ENCODE measurements around the gene FAM168A. TPM values are rescaled to one million over a fixed set of nuclear protein-coding genes. Genes with fewer than 3 reads are reported as not detected.

FAM168A gene
- total RNA-seq, 3 donors from 2014 or later (not counting 1 experiment from before 2014, with no cell fraction given), result 27.4 to 39.8 (median 30.4) TPM

DNA sequence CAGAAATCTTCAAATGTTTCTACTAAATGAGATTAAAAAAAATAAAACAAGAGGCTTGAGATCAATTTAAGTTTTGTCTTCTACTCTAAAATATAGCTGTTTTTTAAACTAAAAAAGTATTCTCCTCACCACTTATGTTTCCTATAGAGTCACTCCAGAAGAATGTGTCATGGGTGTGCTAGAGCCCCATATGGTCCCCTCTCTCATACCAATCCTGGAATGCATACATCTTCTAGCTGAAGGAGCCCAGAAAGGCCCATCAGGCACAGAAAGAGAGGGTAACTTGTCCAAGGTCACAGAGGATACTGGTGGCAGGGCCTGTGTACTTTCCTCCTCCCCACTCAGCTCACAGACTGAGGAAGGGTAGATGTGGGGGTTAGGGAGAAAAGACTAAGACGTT, 187.3 kb downstream of the FAM168A start:
- H3K4me3 Mint-ChIP-seq, result no peak overlapping the region
- no peaks in the 10 kb centered on the region for H3K9me3 Mint-ChIP-seq
- DNase-seq (no peak), ATAC-seq (no peak)
- intact Hi-C loops (cut with micrococcal nuclease), result no loop called here
- H3K9me3 ChIP-seq (ENCODE audit: control insufficient read depth, insufficient read depth, low read length), result no peaks in the 10 kb centered on the region
- no peaks in the 10 kb centered on the region for H3K27me3 Mint-ChIP-seq (ENCODE audit: low read depth in 2 of 2)
- H3K4me3 ChIP-seq (ENCODE audit: low read length), result no peak overlapping the region
- TF ChIP-seq, protein P1, sequence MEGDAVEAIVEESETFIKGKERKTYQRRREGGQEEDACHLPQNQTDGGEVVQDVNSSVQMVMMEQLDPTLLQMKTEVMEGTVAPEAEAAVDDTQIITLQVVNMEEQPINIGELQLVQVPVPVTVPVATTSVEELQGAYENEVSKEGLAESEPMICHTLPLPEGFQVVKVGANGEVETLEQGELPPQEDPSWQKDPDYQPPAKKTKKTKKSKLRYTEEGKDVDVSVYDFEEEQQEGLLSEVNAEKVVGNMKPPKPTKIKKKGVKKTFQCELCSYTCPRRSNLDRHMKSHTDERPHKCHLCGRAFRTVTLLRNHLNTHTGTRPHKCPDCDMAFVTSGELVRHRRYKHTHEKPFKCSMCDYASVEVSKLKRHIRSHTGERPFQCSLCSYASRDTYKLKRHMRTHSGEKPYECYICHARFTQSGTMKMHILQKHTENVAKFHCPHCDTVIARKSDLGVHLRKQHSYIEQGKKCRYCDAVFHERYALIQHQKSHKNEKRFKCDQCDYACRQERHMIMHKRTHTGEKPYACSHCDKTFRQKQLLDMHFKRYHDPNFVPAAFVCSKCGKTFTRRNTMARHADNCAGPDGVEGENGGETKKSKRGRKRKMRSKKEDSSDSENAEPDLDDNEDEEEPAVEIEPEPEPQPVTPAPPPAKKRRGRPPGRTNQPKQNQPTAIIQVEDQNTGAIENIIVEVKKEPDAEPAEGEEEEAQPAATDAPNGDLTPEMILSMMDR (IDR thresholded peaks at IDR 0.05), result no peak
- peaks cover 13 to 22% of the 10 kb centered on the region in 2 donors for H3K4me1 Mint-ChIP-seq
- H3K4me1 ChIP-seq (ENCODE audit: control insufficient read depth, insufficient read depth, low read length), result no peaks in the 10 kb centered on the region
- H3K27ac Mint-ChIP-seq, result no peak overlapping the region
- 60% methylated on average over 1 of the region's 1 CpG for WGBS (ENCODE audit: insufficient coverage)
- H3K27ac ChIP-seq (ENCODE audit: low read length), result no peak overlapping the region
- H3K36me3 Mint-ChIP-seq, result no peaks in the 10 kb centered on the region
- peaks cover 25% of the 10 kb centered on the region for H3K36me3 ChIP-seq (ENCODE audit: control insufficient read depth, insufficient read depth, low read length)
- no peaks in the 10 kb centered on the region for H3K27me3 ChIP-seq (ENCODE audit: control insufficient read depth, insufficient read depth, low read length)

DNA sequence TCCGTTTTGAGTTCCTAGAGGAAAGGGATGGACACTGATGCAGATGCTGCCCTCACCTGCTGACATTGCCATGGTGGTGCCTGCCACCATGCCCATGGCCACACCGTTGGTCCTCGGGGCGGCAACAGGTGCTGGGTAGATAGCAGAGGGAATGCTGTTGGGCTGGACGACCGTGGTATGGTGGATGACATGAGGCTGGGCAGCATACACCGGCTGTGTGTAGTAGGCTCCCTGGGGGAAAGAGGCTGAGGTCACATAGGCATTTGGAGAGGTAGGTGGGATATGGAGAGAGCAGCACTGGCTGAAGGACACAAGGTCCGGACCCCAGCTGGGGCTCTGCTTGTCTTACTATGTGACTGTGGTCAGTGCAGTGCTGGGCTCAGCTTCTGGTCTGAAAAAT, 188.5 kb downstream of the FAM168A start:
- no peak for ATAC-seq
- intact Hi-C loops (cut with micrococcal nuclease), result no loop called here

DNA sequence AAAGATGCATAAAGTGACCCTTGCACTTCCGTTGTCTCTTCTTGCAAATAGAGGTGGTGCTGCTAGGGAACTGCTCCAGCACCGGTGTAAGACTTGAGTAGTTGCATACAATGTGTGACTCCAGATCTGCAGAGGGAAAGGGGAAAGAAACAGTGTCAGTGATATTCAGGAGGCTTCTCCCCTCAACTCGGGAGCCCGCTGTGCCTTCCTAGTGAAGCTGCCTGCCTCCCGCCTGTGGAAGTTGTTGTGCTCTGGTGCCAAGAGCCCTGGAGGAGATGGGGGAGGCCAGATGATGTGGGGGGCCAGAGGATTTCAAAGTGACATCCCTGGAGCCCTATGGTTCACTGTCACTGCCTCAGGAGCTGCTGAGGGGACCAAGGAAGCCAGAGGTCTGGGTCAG, 191.3 kb downstream of the FAM168A start:
- DNase-seq (no peak), ATAC-seq (no peak)
- Mint-ChIP-seq H3K27me3 (ENCODE audit: low read depth in 2 of 2) (no peaks in the 10 kb centered on the region), H3K4me1 (peaks cover 0 to 7% of the 10 kb centered on the region in 2 donors), H3K9me3 (no peaks in the 10 kb centered on the region), H3K4me3 (no peak overlapping the region), H3K27ac (no peak overlapping the region), H3K36me3 (no peaks in the 10 kb centered on the region)
- no peaks in the 10 kb centered on the region for H3K4me1 ChIP-seq (ENCODE audit: control insufficient read depth, insufficient read depth, low read length)
- TF ChIP-seq, protein P1 (IDR thresholded peaks at IDR 0.05), result no peak
- WGBS (ENCODE audit: insufficient coverage), result 96% methylated on average over 5 of the region's 5 CpGs
- H3K9me3 ChIP-seq (ENCODE audit: control insufficient read depth, insufficient read depth, low read length), result no peaks in the 10 kb centered on the region
- no peak overlapping the region for H3K4me3 ChIP-seq (ENCODE audit: low read length)
- H3K36me3 ChIP-seq (ENCODE audit: control insufficient read depth, insufficient read depth, low read length), result peaks cover 35% of the 10 kb centered on the region
- H3K27ac ChIP-seq (ENCODE audit: low read length), result no peak overlapping the region
- intact Hi-C loops (cut with micrococcal nuclease), result no loop called here
- H3K27me3 ChIP-seq (ENCODE audit: control insufficient read depth, insufficient read depth, low read length), result no peaks in the 10 kb centered on the region

More for the DNA sequence above, 188.5 kb downstream of the FAM168A start:
- H3K4me3 ChIP-seq (ENCODE audit: low read length), result no peak overlapping the region
- no peak for DNase-seq
- H3K4me1 ChIP-seq (ENCODE audit: control insufficient read depth, insufficient read depth, low read length), result no peaks in the 10 kb centered on the region
- H3K36me3 ChIP-seq (ENCODE audit: control insufficient read depth, insufficient read depth, low read length), result peaks cover 35% of the 10 kb centered on the region
- H3K36me3 Mint-ChIP-seq, result no peaks in the 10 kb centered on the region
- H3K27me3 Mint-ChIP-seq (ENCODE audit: low read depth in 2 of 2), result no peaks in the 10 kb centered on the region
- no peaks in the 10 kb centered on the region for H3K27me3 ChIP-seq (ENCODE audit: control insufficient read depth, insufficient read depth, low read length)
- peaks cover 5 to 13% of the 10 kb centered on the region in 2 donors for H3K4me1 Mint-ChIP-seq
- H3K9me3 ChIP-seq (ENCODE audit: control insufficient read depth, insufficient read depth, low read length), result no peaks in the 10 kb centered on the region
- no peak overlapping the region for H3K27ac ChIP-seq (ENCODE audit: low read length)
- TF ChIP-seq, protein P1 (IDR thresholded peaks at IDR 0.05), result no peak
- H3K4me3 Mint-ChIP-seq, result no peak overlapping the region
- H3K27ac Mint-ChIP-seq, result no peak overlapping the region
- H3K9me3 Mint-ChIP-seq, result no peaks in the 10 kb centered on the region
- 96% methylated on average over 8 of the region's 8 CpGs for WGBS (ENCODE audit: insufficient coverage)

DNA sequence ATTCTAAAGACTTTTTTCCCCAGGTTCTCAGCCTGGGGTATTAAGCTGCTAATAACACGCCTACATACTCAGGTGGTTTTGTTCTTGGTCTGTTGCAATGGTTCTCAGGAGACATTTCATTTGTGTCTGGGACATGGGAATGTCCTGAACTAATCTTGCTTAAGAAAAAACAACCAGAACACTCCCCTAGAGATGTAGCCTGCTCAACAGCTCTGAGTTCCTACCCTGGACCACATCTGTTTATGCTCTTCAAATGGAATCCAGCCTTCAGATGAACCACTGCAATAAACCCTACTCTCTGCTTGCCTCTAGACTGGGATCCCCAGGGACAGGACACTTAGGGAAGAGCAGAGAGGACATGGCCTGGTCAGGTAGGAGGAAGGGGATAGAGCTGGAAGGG, 191.8 kb downstream of the FAM168A start:
- H3K4me1 ChIP-seq (ENCODE audit: control insufficient read depth, insufficient read depth, low read length), result no peaks in the 10 kb centered on the region
- H3K36me3 Mint-ChIP-seq, result no peaks in the 10 kb centered on the region
- no peak overlapping the region for H3K4me3 ChIP-seq (ENCODE audit: low read length)
- H3K4me1 Mint-ChIP-seq, result peaks cover 0 to 7% of the 10 kb centered on the region in 2 donors
- H3K9me3 ChIP-seq (ENCODE audit: control insufficient read depth, insufficient read depth, low read length), result no peaks in the 10 kb centered on the region
- H3K27me3 ChIP-seq (ENCODE audit: control insufficient read depth, insufficient read depth, low read length), result no peaks in the 10 kb centered on the region
- no peak overlapping the region for H3K27ac Mint-ChIP-seq
- TF ChIP-seq, protein P1 (IDR thresholded peaks at IDR 0.05), result no peak
- peaks cover 35% of the 10 kb centered on the region for H3K36me3 ChIP-seq (ENCODE audit: control insufficient read depth, insufficient read depth, low read length)
- no peaks in the 10 kb centered on the region for H3K9me3 Mint-ChIP-seq
- intact Hi-C loops (cut with micrococcal nuclease), result no loop called here
- no CpG with 5 or more reads among the region's 1 CpG for WGBS (ENCODE audit: insufficient coverage)
- no peaks in the 10 kb centered on the region for H3K27me3 Mint-ChIP-seq (ENCODE audit: low read depth in 2 of 2)
- ATAC-seq (no peak), DNase-seq (no peak)
- no peak overlapping the region for H3K27ac ChIP-seq (ENCODE audit: low read length)
- no peak overlapping the region for H3K4me3 Mint-ChIP-seq

Data from natural killer cell (primary cell).